GM18498 (cell line): ENCODE data around the gene BCOR.

ENCODE experiments used
- ATAC-seq: cut with Tn5 transposase; IDR thresholded peaks from one replicate; pipeline ENCODE4 v1.9.1; 2021; ENCODE audit warnings: mild to moderate bottlenecking, moderate library complexity; ENCODE audit not compliant: unreplicated experiment

BCOR gene

DNA sequence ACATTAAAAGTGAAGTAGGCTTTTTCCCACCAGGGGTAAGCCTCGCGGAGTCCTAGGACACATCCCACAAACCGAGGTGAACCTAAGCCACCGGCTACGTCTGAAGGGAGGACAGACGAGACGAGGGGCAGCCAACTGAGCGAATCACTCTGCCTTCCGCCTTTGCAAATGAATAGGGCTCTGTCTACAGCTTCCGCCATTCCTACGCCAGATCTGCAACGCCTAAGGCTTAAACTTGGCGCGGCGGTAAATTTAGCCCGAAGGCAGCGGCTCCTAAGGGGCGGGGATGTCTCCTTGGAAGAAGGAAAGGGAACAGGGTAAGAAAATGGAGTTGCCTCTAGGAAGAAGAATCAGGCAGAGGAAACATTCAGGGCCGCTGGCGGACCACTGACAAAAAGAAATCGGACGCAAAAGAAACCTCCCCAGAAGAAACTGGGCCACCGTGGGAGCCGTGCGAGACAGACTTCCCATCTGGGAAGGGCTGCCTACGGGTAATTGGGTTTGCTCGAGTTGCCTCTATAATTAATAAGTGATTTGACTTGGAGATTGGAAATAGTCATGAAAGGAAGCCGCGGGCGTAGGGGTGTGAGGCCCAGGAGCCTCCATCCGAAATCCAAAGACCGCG is 90.5 kb downstream of the BCOR start:
- ATAC-seq = no peak

- ATAC-seq = no peak
Measured at GRCh38 chrX:40006106-40007017, 91.4 kb downstream of the BCOR start.

GRCh38 chrX:40005292-40006011 is 92.3 kb downstream of the BCOR start:
- no peak for ATAC-seq

GRCh38 chrX:40004921-40005291 is 92.9 kb downstream of the BCOR start:
- ATAC-seq = no peak

- no peak for ATAC-seq
Measured at GRCh38 chrX:40004246-40004535, 93.6 kb downstream of the BCOR start.

DNA sequence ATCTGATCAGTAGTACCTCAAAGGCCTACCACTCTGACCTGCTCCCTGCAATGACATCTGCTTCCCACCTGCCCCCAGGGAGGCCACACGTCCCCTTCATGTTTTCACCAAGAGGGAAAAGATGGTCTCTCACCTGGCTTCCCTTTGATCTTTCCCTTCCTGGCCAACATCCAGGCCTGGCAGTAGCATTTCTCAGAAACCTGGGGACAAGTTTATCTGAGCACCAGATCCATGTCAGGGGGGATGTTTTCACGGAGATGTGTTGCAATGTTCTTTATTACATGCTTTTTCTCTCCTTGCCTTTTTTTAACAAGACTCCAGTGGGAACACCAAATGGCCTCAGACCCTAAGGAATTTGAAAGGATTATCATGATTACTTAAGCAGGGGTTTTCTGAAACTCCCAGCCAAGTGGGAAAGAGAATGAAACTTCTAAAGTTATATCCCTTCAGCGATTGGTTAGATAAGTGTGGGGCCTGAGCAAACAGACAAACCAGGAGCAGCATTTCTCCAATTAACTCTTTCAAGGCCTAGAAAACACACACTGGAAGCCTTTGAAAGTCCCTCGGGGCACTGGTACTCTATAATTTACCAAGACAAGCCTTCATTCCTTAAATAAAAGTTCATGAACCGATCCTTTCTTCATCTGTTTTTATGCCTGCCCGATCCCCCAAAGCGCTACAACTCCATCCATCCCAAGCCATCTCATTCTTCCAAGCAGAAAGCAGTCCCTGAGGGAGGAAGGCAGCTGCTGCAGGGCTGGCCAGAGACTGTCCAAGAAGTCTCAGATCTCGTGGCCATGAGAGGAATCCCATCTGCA is 94.1 kb downstream of the BCOR start:
- ATAC-seq = no peak

DNA sequence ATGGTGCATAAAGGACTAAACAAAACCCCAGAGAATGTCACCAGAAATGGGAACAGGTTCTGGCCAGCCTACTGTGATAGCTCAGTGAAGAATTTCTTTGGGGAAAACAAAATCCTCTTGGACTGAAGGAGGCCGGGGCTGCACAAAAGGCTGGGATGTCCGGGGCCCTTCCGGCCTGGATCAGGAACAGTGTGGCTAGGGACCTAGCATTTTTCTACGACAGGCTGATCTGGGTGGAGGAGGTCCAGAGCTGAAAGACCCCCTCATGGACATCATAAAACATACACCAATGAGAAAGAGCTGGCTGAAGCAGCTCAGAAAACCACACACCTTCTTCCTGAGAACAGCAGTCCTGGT is 94.7 kb downstream of the BCOR start:
- ATAC-seq = no peak
